HepG2 (cell line): ENCODE measurements around the gene IAH1. TPM values are rescaled to one million over a fixed set of nuclear protein-coding genes. Genes with fewer than 3 reads are reported as not detected.

ENCODE experiments used
- ATF6 ChIP-seq: sonication (generic); formaldehyde crosslinking; conservative IDR thresholded peaks from 2 replicates; pipeline ENCODE4 v1.4.0; 2020; ENCODE audit warnings: missing genetic modification reagents
- CHD2 ChIP-seq: IDR thresholded peaks from 2 replicates; pipeline ENCODE4 v1.6.1; 2011; ENCODE audit warnings: low read depth, low read length, improper control_type of control experiment
- HOXD1 ChIP-seq: sonication (generic); formaldehyde crosslinking; IDR thresholded peaks from 2 replicates; pipeline ENCODE4 v1.5.0; 2020; ENCODE audit warnings: missing genetic modification reagents
- LBX2 ChIP-seq: sonication (generic); formaldehyde crosslinking; IDR thresholded peaks from 2 replicates; pipeline ENCODE4 v1.5.0; 2020; ENCODE audit warnings: missing genetic modification reagents, mild to moderate bottlenecking, borderline replicate concordance
- MAZ ChIP-seq, 2 experiments: sonication (generic) in 1 of 2; formaldehyde crosslinking in 1 of 2; IDR thresholded peaks; 2 replicates each; pipeline versions ENCODE4 v1.5.0 to v1.6.1; 2012 to 2020; ENCODE audit warnings: low read depth in 2 of 2, mild to moderate bottlenecking in 2 of 2, borderline replicate concordance in 1 of 2, improper control_type of control experiment in 1 of 2, low read length in 1 of 2, missing genetic modification reagents in 1 of 2, moderate library complexity in 1 of 2
- MLX ChIP-seq: IDR thresholded peaks from 2 replicates; pipeline ENCODE4 v1.6.1; 2016
- REXO4 ChIP-seq: sonication (generic); formaldehyde crosslinking; IDR thresholded peaks from 2 replicates; pipeline ENCODE4 v1.8.0; 2022; ENCODE audit warnings: missing genetic modification reagents, mild to moderate bottlenecking, borderline replicate concordance
- SALL1 ChIP-seq: sonication (generic); formaldehyde crosslinking; IDR thresholded peaks from 2 replicates; pipeline ENCODE4 v1.8.0; 2022; ENCODE audit warnings: mild to moderate bottlenecking, missing genetic modification reagents
- TRIM24 ChIP-seq: sonication (generic); formaldehyde crosslinking; IDR thresholded peaks from 2 replicates; pipeline ENCODE4 v1.8.0; 2022; ENCODE audit warnings: mild to moderate bottlenecking, missing genetic modification reagents
- ZBTB40 ChIP-seq, 2 experiments: fragments of 450-650 bp in 1 of 2; sonication (generic) in 1 of 2; formaldehyde crosslinking in 1 of 2; IDR thresholded peaks; 2 replicates each; pipeline versions ENCODE4 v1.6.1 to v1.8.0; 2016 to 2022; ENCODE audit warnings: antibody characterized with exemption in 1 of 2, mild to moderate bottlenecking in 1 of 2, missing genetic modification reagents in 1 of 2
- ZBTB8A ChIP-seq: sonication (generic); formaldehyde crosslinking; IDR thresholded peaks from 2 replicates; pipeline ENCODE4 v1.4.0; 2020; ENCODE audit warnings: mild to moderate bottlenecking, low read depth, missing genetic modification reagents, borderline replicate concordance
- ZNF138 ChIP-seq: sonication (generic); formaldehyde crosslinking; IDR thresholded peaks from 2 replicates; pipeline ENCODE4 v1.5.0; 2020; ENCODE audit warnings: mild to moderate bottlenecking, low read depth, missing genetic modification reagents
- ZNF235 ChIP-seq: sonication (generic); formaldehyde crosslinking; IDR thresholded peaks from 2 replicates; pipeline ENCODE4 v1.8.1; 2023; ENCODE audit warnings: mild to moderate bottlenecking, missing genetic modification reagents, borderline replicate concordance
- ZNF576 ChIP-seq: sonication (generic); formaldehyde crosslinking; IDR thresholded peaks from 2 replicates; pipeline ENCODE4 v1.4.0; 2020; ENCODE audit warnings: mild to moderate bottlenecking, missing genetic modification reagents
- polyA plus RNA-seq, 8 experiments: library from polyadenylated mRNA; depleted of rRNA in 3 of 8; stranded (reverse) in 7 of 8; unstranded in 1 of 8; fragments of >200 nt; fragmentation: Illumina TruSeq in 4 of 8; extraction: Trizol in 4 of 8; gene quantifications; 2 replicates each; pipeline versions ENCODE4 v1.2.1 to v1.2.3, GENCODE V29; 2011 to 2016; ENCODE audit warnings: low read depth in 4 of 8, missing spikeins in 1 of 8, mixed read lengths in 1 of 8; ENCODE audit not compliant: insufficient read depth in 1 of 8
- total RNA-seq, 5 experiments: library from RNA; depleted of rRNA; stranded (reverse); fragments of >200 nt; fragmentation: Illumina TruSeq; extraction: Trizol; gene quantifications; 2 replicates each; pipeline ENCODE4 v1.2.3, GENCODE V29; 2016; ENCODE audit warnings: low read depth in 1 of 5

The IAH1 gene
- total and polyA plus RNA-seq, 2 of the 13 experiments (the other 11 are each of a cell fraction or from before 2014, with no cell fraction given): 43.6 to 44.4 TPM

GRCh38 chr2:9474361-9475057 is at the start of gene IAH1 (continued):
- TF ChIP-seq REXO4 (CRISPR knock-in tag) (no peak), ATF6 (CRISPR knock-in tag) (no peak), LBX2 (CRISPR knock-in tag) (no peak), ZNF138 (CRISPR knock-in tag) (no peak), ZNF235 (CRISPR knock-in tag) (no peak), ZBTB40 (IDR thresholded peaks at IDR 0.05) (no peak), ZBTB40 (CRISPR knock-in tag; IDR thresholded peaks at IDR 0.05) (no peak; the same call in 1 of the 2 replicates), ZBTB8A (no peak), HOXD1 (no peak), ZNF576 (CRISPR knock-in tag) (no peak), CHD2 (no peak), MAZ (IDR thresholded peaks at IDR 0.05; ENCODE audit: borderline replicate concordance, low read depth, low read length) (no peak), MAZ (CRISPR knock-in tag; IDR thresholded peaks at IDR 0.05; ENCODE audit: low read depth) (peak; percentile 55), SALL1 (CRISPR knock-in tag) (peak; percentile 47; the same call in 1 of the 2 replicates), TRIM24 (CRISPR knock-in tag) (no peak), MLX (CRISPR knock-in tag) (no peak)
